ENCODE measurements around the gene DGKD.

Gene DGKD

DNA sequence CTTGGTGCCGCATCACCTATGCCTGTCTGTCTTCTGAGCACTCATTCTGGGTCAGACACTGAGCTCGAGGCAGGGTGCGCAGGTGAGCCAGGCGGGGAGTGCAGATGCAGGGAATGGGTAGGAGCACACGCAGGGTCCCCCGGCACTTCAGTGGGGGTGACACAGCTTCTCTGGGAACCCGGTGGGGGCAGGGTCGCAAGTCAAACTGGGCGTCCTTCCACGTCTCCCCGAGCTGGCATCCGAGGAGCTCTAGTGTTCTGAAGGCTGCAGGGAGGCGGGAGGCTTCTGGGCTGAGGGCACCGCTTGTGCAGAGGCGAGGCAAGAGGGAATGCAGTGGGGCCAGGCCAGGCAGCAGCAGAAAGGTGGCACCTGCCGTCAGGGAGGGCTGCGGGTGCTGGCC lies 86.0 kb downstream of the DGKD start:
- in situ Hi-C loops (cut with HindIII; ENCODE audit: low sequenced_read_pairs), result loop anchor here (5.0 kb wide), 1 partner anchor 37 kb away; no protein-coding TSS in a partner anchor

DNA sequence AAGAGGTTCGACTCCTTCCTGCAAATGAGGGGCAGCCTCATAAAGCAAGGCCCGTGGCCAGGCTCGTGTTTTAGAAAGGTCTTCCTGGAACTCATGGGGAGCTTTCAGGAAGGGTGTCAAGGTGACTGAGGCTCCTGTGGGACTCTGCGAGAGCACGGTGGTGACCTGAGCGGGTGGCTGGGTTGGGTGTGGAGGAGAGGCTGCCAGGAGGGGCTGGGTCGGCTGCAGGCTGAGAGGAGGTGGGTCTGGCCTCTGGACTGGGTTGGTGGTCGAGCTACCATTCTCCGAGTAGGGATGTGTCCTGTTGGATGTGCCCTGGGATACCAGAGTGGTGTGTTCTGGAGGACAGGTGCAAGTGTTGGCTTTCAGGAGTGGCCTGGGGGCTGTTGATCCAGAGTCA lies 86.4 kb downstream of the DGKD start:
- in situ Hi-C loops (cut with HindIII; ENCODE audit: low sequenced_read_pairs), result loop anchor here (5.0 kb wide), 1 partner anchor 37 kb away; no protein-coding TSS in a partner anchor

DNA sequence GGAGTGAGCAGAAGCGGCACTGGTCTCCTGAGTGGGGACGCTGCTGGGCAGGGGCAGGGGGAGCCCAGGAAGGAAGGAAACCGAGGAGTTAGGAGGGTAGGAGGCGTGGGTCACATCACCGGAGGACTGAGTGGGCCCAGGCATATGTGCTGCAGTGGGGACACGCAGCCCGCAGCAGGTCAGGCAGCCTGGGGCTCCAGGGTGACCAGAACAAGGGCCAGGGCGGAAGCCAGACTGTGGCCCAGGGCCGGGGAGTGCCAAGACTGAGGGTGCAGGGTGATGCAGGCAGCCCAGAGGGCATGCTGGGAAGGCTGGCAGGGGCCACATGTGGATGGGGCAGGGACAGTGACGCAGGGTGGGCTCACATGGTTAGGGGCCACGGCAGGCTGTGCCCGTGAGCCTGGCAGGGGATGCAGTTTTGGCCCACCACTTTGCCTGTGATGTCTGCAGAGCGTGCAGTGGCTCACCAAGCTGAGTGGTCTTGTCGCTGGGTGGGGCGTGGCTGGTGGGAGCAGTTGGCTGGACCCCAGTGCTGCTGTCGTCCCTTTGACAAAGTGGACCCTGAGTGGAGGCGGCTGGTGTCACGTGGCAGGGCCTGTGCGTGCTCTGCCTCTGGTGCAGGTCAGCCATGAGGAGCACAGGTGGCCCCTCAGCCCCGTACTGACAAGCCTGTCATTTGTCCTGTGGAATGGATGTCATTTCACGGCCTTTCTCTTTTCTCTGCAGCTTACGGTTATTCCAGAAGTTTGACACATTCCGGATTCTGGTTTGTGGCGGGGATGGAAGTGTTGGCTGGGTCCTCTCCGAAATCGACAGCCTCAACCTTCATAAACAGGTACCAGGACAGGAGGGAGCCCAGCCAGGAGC lies 87.1 kb downstream of the DGKD start:
- in situ Hi-C loops (cut with HindIII; ENCODE audit: low sequenced_read_pairs), result loop anchor here (5.0 kb wide), 1 partner anchor 36 kb away; no protein-coding TSS in a partner anchor

DNA sequence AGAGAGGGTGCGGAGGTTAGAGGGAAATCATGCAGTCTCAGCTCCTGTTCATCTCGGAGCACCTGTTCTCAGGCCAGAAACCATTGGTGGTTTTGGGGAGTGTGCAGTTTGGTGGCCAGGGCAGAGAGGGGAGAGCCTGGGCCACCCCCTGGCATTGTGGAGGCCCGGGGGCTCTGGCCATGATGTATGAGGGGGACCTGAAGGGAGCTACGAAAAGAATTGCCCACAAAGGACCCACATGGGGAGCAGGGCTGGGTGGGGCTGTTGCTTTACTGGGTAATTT lies 87.7 kb downstream of the DGKD start:
- in situ Hi-C loops (cut with HindIII; ENCODE audit: low sequenced_read_pairs), result loop anchor here (5.0 kb wide), 1 partner anchor 35 kb away; no protein-coding TSS in a partner anchor

DNA sequence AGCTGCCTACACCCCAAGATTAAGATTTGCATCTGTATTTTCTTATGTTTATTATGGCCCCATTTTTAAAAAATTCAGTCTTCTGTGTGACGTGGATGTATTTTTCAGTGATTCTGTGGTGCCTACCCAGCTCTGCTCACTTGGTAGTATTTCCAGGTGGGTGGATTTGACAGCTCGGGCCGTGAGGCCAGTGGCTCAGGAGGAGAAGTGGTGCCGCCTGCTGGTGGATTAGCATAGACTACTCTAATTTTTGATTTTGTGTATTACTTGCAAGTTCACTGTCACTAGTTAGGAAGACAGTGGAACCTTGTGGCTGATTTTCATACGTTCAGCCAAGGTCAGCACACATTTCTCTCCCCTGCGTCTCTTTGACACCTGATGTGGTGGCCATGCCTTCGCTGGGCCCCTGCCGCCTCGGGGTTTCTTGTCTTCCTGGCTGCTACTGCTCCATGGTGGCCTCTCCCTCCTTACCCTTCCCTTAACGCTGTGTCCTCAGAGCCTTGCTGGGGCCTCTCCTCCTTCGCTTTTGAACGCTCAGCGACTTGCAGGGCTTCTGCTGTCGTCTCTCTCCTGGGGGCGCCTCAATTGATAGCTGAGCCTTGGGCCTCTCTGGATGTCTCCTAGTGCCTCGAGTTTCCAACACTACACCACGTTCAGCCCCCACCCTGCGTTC lies 89.4 kb downstream of the DGKD start:
- in situ Hi-C loops (cut with HindIII; ENCODE audit: low sequenced_read_pairs), result loop anchor here (5.0 kb wide), 1 partner anchor 34 kb away; no protein-coding TSS in a partner anchor

DNA sequence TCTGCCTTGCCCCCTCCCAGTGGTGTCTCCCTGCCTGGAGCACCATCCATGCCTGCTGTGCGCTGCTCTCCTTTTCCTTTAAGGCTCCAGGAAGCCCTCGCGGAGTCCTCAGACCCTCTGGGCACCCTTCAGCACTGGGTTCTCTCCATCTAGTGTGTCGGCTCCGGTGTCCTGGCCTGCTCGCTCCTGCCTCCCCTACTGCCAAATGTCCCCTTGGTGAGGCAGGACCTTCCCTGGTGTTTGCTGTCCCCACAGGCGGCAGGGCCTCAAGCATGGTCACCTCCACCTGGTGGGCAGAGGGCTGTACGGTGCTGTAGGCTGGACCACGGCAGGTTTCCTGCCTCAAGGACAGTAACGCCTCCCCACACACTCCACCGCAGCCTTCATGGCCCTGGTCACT lies 90.2 kb downstream of the DGKD start:
- in situ Hi-C loops (cut with HindIII; ENCODE audit: low sequenced_read_pairs), result loop anchor here (5.0 kb wide), 1 partner anchor 33 kb away; no protein-coding TSS in a partner anchor

DNA sequence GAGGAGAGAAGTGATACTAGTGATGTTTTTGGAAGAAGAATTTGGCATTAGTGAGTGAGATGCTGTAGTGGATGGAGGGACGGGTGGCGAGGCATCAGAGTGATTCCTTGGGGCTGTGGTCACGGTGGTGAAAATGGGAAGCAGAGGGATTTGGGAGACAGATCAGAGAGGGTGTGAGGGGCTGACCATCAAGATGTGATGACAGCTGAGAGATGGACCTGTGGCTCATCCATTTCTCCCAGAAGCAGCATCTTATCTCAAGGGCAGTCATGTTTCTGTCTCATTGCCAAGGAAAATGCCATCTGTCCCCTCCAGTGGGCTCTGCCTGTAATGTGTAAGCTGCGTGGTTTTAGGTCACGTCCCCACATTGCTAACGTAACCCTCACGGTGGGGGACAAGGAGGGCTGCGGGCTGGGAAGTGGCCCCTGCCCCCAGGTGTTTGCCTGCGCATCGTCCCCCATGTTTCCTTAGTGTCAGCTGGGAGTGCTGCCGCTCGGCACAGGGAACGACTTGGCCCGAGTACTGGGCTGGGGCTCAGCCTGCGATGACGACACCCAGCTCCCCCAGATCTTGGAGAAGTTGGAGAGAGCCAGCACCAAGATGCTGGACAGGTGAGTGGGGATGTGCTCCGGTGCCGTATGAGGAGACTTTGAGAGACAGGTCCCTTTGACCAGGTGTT lies 91.0 kb downstream of the DGKD start:
- in situ Hi-C loops (cut with HindIII; ENCODE audit: low sequenced_read_pairs), result no loop called here

DNA sequence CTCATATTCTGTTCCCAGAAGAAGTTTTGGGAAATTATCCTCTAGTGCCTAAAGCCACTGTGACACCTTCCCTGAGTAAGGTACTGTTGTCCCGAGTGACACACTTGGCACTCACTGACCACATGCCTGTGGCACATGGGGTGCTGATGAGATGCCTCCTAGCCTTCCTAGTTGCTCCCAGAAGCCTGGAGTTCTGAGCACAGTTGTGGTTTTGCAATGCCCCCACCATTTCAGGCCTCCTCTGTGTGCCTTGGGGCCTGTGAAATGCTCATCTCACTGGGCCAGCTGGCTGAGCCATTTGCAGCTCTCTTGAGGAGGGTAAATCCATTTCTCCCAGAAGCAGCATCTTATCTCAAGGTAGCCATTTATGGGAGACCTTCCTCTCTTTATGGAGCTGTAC lies 91.8 kb downstream of the DGKD start:
- in situ Hi-C loops (cut with HindIII; ENCODE audit: low sequenced_read_pairs), result no loop called here

DNA sequence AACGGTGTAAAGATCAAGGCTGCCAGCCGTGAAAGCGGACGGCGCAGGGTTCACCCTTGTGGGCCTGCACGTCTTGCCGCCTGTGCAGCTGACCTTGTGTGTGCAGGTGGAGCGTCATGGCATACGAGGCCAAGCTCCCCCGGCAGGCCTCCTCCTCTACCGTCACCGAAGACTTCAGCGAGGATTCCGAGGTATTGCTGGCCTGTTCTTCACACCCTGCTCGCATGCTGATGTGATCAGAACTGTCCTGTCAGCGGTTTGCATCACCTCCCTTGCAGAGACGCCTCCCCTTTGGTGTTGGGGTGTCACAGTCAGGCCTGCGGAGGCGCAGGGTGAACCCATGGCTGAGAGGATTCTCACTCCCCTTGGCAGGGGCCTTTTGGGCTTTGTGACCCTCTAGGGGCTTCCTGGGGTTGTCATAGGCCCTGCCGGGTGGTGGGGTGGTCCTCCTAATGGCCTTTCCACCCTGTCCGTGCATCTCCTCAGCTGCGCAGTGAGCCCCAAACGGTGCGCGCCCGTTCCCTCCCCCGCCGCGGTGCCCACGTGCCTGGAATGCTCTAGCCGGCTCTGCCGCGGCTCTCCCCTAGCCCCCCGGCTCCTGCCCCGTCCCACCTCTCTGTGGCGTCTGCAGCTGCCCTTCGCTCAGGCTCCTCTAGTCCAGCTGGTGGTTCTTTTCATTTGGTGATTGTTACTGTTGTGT lies 92.5 kb downstream of the DGKD start:
- in situ Hi-C loops (cut with HindIII; ENCODE audit: low sequenced_read_pairs), result no loop called here

DNA sequence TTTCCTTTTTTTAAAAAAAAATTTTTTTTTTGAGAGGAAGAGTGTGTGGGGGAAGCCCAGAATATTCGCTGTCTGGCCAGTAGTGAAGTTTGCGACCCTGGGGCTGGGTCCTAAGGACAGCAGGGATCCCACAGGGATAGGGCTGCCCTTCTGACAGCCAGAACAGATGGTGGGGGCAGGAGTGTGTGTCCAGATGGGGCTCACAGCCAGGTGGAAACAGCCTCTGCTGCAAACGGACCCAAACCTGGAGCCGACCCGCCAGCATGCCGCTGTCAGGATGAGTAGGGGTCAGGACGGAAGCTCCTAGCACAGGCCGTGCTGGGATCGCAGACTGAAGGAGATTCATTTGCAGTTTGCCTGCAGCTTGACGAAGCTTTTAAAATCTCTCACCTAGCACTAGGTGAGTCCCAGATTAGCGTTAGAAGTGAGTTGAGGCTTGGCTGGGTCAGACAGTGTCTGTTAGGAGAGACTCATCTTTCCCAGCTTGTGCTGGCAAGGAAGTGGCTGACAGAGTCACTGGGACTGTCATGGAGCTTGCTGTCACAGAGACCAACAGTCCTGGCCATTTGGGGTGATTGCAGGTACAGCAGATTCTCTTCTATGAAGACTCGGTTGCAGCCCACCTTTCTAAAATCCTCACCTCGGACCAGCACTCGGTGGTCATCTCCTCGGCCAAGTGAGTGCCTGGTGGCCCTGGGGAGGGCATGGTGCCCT lies 93.4 kb downstream of the DGKD start:
- in situ Hi-C loops (cut with HindIII; ENCODE audit: low sequenced_read_pairs), result no loop called here

DNA sequence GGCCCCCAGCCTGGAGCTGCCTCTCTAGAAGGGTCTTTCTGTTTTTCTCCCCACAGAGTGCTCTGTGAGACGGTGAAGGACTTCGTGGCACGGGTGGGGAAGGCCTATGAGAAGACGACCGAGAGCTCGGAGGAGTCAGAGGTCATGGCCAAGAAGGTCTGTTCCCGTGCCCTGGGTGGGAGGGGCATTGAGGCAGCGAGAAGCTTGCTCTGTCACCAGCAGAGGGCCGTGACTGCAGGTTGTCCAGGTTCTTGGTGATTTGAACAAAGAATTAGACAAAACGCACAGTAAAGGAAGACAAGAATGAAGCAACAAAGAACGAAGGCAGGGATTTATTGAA lies 93.9 kb downstream of the DGKD start:
- in situ Hi-C loops (cut with HindIII; ENCODE audit: low sequenced_read_pairs), result no loop called here

DNA sequence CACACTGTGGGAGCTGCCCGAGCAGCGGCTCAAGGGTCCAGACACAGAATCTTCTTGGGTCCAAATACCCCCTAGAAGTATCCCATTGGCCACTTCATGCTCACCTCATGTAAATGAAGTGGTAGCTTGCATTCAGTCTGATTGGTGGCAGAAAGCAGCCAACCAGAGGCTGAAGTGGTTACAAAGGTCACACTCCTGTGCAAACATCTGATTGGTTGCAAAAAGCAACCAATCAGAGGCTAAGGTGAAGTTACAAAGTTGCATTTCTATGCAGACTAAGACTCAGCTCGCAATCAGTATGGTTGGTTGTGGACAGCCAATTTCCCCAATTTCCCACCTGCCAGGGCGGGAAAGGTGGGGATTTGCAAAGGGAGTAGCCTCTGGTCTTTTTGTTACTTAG lies 94.3 kb downstream of the DGKD start:
- in situ Hi-C loops (cut with HindIII; ENCODE audit: low sequenced_read_pairs), result no loop called here

DNA sequence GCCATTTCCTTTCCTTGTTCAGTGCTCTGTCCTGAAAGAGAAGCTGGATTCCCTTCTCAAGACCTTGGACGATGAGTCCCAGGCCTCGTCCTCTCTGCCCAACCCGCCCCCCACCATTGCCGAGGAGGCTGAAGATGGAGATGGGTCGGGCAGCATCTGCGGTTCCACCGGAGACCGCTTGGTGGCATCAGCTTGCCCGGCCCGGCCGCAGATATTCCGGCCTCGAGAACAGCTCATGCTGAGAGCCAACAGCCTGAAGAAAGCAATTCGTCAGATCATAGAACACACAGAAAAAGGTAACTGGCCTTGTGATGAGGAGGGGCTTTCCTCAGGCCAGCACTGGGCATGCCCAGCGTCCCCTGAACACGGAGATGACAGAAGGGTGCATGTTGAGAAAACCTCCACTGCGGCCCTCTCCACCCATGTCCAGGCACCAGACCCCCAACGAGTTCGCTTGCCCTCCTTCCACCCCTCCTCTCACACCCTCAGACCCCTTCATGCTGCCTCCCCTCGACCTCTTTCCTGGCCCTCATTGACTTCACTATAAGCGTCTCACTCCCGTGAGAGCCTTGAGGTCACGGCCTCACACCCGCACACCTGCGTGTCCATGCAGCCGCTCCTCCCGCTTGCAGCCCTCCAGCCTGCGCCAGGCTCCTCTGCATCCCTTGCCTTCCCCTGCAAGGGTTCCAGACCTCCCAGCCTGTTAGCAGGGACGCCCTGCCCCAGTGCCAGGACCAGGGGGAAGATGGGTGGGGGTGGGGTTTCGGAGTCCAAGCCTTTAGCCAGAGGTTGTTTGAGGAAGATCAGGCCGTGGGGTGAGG lies 95.0 kb downstream of the DGKD start:
- in situ Hi-C loops (cut with HindIII; ENCODE audit: low sequenced_read_pairs), result no loop called here

DNA sequence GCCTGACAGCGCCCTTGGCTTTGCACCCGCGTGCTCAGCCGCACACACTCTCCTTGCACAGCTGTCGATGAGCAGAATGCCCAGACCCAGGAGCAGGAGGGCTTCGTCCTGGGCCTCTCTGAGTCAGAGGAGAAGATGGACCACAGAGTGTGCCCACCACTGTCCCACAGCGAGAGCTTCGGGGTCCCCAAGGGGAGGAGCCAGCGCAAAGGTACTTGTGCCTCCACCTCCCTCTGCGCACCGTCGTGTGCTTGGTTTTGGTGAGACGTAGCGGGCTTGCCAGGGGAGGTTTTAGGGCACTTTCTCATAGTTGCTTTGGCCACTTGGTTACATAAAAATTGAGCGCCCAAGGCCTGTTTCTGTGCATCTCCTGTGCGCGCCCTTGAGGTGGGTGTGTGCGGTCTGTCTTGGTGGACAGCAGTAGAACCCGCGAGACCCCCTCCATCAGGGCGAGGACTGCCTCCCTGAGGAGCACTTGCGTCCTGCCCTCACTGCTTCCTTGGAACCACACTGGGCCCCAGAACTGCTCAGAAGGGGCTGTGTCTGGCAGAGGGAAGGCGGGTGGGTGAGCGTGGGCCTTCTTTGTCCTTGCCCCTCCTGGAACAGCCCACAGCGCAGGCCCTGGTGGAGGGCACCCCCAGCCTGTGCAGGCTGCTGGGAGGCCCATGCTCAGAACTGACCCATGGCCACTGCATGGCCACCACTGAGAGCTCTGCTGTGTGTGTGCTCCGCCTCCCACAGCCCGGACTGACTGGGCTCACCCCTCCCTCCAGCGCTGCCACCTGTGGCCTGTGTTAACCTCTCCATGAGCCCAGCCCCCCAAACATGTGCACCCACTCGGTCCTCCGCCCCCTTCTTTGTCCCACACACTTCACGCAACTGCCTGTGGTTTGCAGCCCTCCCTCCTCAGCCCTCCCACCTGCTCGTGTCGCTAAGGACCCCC lies 95.9 kb downstream of the DGKD start:
- in situ Hi-C loops (cut with HindIII; ENCODE audit: low sequenced_read_pairs), result no loop called here

DNA sequence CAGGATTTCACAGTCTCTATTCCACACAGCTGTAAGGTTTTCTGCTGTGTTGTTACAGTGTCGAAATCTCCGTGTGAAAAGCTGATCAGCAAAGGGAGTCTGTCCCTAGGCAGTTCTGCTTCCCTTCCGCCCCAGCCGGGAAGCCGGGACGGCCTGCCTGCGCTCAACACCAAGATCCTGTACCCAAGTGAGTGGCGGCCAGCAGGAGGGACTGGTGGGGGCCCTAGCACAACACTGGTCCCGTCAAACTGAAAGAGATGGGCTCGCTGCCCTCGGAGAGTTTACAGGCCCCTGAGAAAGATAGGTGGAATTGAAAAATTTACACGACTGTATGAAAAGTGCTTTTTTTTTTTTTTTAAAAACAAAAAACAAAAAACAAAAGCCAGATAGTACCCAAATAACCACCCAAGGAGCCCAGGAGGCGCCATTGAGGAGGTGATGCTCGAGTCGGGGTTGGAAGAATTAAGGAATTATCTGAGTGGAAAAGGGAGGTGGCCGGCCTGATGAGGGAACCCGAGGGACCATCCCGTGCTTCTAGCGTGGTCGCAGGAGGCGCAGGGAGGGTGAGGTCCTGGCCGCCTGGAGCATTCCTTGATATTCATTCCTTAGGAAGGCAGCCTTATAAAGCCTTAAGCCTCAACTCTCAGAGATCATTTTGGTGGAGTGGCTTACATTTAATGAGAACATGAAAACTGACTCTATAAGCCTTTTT lies 96.7 kb downstream of the DGKD start:
- in situ Hi-C loops (cut with HindIII; ENCODE audit: low sequenced_read_pairs), result no loop called here

DNA sequence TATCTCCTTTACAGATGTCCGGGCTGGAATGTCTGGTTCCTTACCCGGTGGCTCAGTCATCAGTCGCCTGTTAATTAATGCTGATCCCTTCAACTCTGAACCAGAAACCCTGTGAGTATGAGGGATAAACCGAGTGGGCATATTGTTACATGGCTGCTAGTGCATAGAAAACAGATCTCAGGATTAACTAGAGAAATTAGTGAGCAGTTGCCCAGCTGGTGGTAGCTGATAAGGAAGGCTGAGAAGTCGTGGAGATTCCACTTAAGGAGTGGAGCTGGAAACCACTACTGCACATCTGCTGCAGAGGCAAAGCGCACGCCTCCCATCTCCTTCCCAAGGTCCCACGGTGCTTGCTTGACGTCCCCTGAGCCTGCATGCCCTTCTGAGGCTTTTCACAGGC lies 97.7 kb downstream of the DGKD start:
- in situ Hi-C loops (cut with HindIII; ENCODE audit: low sequenced_read_pairs), result no loop called here

DNA sequence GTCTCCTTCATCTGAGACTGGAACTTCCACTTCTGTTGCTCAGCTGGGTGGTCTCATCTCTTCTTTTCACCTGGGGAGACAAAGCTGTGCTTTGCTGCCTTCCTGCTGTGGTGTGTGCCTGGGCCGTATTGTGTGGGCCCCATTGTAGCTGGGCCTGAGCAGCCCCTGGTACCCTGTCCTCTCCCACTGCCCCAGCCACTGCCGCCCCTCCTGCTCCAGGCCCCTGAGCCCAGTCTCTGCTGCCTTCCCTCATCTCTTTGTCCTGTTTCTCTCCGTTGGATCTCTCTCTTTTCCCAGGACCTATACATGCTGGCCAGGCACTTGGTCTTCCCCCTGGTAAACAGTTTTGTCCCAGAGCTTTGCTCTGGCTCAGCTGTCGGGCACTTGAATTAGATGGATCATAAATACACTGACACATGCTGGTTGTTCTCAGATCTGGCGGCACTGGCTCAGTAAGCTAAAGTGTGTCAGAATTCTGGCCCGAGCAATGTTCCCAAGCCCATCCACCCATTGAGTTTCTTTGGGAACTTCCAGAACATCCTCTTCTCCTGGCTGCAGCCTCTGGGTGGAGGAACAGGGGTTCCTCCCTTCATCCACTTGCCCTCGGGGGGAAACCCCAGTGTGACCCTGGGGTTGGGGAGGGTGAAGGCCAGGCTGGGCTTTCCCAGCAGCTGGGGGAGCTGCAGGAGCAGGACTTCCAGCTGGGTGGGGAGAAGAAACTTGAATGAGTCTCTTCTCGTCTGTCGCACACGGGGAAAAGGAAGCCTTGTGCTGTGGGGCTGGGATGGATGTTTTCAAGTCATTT lies 99.0 kb downstream of the DGKD start:
- in situ Hi-C loops (cut with HindIII; ENCODE audit: low sequenced_read_pairs), result no loop called here

Data from endothelial cell of hepatic sinusoid (primary cell).